ENCODE measurements around the gene EFHD2. TPM values are rescaled to one million over a fixed set of nuclear protein-coding genes. Genes with fewer than 3 reads are reported as not detected.

Gene EFHD2
- total RNA-seq, 1 experiment from 2014 or later = 48.5 TPM

DNA sequence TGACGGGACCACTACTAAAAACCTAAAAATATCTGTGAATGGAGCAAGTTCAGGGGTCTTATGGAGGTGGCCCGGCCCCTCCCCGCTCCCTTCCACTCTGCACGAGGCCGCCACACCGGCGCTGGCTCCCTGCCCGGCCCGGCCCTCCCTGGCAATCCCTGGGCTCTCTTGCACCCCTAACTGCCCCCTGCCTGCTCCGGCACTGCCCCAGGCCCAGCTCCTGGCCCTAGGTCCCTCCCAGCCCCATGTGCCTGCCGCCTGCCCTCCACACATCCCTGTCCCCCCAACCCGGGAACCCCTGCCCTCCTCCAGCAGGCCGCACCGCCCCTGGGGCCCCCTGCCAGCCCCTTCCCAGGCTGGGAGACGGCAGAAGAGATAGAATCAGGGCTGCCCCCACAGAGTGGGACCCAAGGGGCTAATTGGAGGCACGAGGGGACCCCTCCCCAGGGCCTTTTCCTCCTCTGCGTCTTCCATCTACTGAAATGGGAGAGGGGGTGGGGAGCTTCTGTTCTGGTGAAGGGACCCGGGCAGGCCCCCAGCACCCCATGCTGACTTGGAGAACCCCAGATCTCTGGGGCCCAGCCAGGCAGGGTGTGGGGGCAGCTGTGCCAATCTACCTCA lies 19.2 kb downstream of the EFHD2 start:
- Mint-ChIP-seq H3K4me3 (ENCODE audit: unreplicated experiment) (no peak overlapping the region), H3K4me1 (ENCODE audit: insufficient read depth, unreplicated experiment) (peaks cover 25% of the 10 kb centered on the region), H3K27ac (ENCODE audit: low read depth, unreplicated experiment) (no peak overlapping the region), H3K36me3 (ENCODE audit: insufficient read depth, unreplicated experiment) (peaks cover 26% of the 10 kb centered on the region), H3K9me3 (ENCODE audit: unreplicated experiment) (no peaks in the 10 kb centered on the region), H3K27me3 (ENCODE audit: insufficient read depth, unreplicated experiment) (no peaks in the 10 kb centered on the region)
- no peak for DNase-seq (ENCODE audit: unreplicated experiment)
- TF ChIP-seq, protein P1, sequence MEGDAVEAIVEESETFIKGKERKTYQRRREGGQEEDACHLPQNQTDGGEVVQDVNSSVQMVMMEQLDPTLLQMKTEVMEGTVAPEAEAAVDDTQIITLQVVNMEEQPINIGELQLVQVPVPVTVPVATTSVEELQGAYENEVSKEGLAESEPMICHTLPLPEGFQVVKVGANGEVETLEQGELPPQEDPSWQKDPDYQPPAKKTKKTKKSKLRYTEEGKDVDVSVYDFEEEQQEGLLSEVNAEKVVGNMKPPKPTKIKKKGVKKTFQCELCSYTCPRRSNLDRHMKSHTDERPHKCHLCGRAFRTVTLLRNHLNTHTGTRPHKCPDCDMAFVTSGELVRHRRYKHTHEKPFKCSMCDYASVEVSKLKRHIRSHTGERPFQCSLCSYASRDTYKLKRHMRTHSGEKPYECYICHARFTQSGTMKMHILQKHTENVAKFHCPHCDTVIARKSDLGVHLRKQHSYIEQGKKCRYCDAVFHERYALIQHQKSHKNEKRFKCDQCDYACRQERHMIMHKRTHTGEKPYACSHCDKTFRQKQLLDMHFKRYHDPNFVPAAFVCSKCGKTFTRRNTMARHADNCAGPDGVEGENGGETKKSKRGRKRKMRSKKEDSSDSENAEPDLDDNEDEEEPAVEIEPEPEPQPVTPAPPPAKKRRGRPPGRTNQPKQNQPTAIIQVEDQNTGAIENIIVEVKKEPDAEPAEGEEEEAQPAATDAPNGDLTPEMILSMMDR (IDR thresholded peaks at IDR 0.05; ENCODE audit: unreplicated experiment) = no peak
- intact Hi-C loops (cut with micrococcal nuclease) = no loop called here
- BruUV-seq (replicated peaks) = no TSS peak
- CTCF ChIA-PET = interaction anchor here (0.9 to 13.2 kb wide), 4 partner anchors 6 to 146 kb away, joined by 4 to 165 read pairs (median 21); no protein-coding TSS in a partner anchor
- POLR2A ChIA-PET = interaction anchor here (0.6 to 4.0 kb wide), 4 partner anchors 12 to 105 kb away, joined by 3 to 31 read pairs (median 3); no protein-coding TSS in a partner anchor

DNA sequence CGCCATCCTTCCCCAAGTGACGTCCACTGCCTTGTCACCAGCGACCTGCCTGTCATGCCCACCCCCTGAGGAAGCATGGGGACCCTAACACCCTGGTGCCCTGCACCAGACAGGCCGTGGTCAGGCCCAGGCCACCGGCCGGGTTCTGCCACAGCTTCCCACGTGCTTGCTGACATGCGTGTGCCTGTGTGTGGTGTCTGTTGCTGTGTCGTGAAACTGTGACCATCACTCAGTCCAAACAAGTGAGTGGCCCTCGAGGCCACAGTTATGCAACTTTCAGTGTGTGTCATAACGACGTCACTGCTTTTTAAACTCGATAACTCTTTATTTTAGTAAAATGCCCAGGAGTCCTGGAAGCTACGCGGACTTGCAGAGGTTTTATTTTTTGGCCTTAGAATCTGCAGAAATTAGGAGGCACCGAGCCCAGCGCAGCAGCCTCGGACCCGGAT lies 20.0 kb downstream of the EFHD2 start:
- no peaks in the 10 kb centered on the region for H3K27me3 Mint-ChIP-seq (ENCODE audit: insufficient read depth, unreplicated experiment)
- intact Hi-C loops (cut with micrococcal nuclease) = loop anchor here (5.0 to 10.0 kb wide), 3 partner anchors 75 to 277 kb away; partner anchors contain the start of gene TMEM51
- DNase-seq (ENCODE audit: unreplicated experiment) = peak; percentile 62
- no peak overlapping the region for H3K27ac Mint-ChIP-seq (ENCODE audit: low read depth, unreplicated experiment)
- H3K9me3 Mint-ChIP-seq (ENCODE audit: unreplicated experiment) = no peaks in the 10 kb centered on the region
- H3K4me3 Mint-ChIP-seq (ENCODE audit: unreplicated experiment) = no peak overlapping the region
- TF ChIP-seq, protein P1 (IDR thresholded peaks at IDR 0.05; ENCODE audit: unreplicated experiment) = no peak
- CTCF ChIA-PET = interaction anchor here (0.6 to 13.2 kb wide), 7 partner anchors 7 to 120 kb away, joined by 3 to 165 read pairs (median 19); no protein-coding TSS in a partner anchor
- peaks cover 20% of the 10 kb centered on the region for H3K36me3 Mint-ChIP-seq (ENCODE audit: insufficient read depth, unreplicated experiment)
- POLR2A ChIA-PET = interaction anchor here (0.6 to 4.0 kb wide), 3 partner anchors 13 to 106 kb away, joined by 3 to 31 read pairs (median 3); no protein-coding TSS in a partner anchor
- peaks cover 17% of the 10 kb centered on the region for H3K4me1 Mint-ChIP-seq (ENCODE audit: insufficient read depth, unreplicated experiment)
- no TSS peak for BruUV-seq (replicated peaks)

DNA sequence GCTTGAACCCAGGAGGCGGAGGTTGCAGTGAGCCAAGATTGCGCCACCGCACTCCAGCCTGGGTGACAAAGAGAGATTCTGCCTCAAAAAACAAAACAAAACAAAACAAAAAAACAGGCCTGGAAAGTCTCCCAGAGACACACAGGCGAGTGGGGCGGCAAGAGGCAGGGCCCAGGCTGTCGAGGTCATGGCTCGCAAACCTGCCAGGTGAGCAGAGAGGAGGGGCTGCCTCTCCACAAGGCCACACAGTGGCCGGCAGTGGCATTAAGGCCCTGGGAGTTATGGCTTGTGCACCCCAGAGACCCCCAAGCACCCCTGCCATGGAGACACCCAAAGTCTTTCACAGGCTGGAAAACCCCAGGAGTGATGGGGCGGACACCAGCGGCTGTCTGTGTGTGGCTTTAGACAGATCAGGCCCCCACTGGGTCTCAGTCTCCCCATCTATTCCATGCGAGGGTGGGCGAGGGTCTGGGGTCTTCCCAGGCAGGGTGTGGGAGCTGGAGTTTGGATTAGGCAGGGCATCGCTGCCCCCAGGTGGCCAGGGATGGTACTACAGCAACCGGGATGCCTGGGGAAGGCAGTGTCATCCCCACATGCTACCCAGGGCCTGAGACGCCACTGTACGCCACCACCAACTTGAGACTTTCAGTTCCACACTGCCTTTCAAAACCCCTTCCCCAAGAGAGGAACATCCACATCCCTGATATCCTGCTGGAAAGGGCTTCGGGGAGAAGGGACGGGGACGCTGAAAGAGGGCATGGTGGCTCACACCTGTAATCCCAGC lies 21.3 kb downstream of the EFHD2 start:
- H3K4me1 Mint-ChIP-seq (ENCODE audit: insufficient read depth, unreplicated experiment) = peaks cover 14% of the 10 kb centered on the region
- BruUV-seq (replicated peaks) = no TSS peak
- ChIA-PET CTCF (interaction anchor here (0.7 to 13.2 kb wide), 23 partner anchors 8 to 302 kb away, joined by 3 to 165 read pairs (median 5); no protein-coding TSS in a partner anchor), POLR2A (interaction anchor here (0.6 to 4.0 kb wide), 5 partner anchors 11 to 302 kb away, joined by 3 to 31 read pairs (median 3); partner anchors contain the start of gene EFHD2)
- H3K4me3 Mint-ChIP-seq (ENCODE audit: unreplicated experiment) = no peak overlapping the region
- no peak overlapping the region for H3K27ac Mint-ChIP-seq (ENCODE audit: low read depth, unreplicated experiment)
- no peaks in the 10 kb centered on the region for H3K27me3 Mint-ChIP-seq (ENCODE audit: insufficient read depth, unreplicated experiment)
- intact Hi-C loops (cut with micrococcal nuclease) = loop anchor here (1.0 to 10.0 kb wide), 4 partner anchors 74 to 303 kb away; partner anchors contain the start of gene TMEM51
- peaks cover 16% of the 10 kb centered on the region for H3K36me3 Mint-ChIP-seq (ENCODE audit: insufficient read depth, unreplicated experiment)
- TF ChIP-seq, protein P1 (IDR thresholded peaks at IDR 0.05; ENCODE audit: unreplicated experiment) = peak; percentile 98
- H3K9me3 Mint-ChIP-seq (ENCODE audit: unreplicated experiment) = no peaks in the 10 kb centered on the region
- peak; percentile 59 for DNase-seq (ENCODE audit: unreplicated experiment)

Measured in MCF 10A (cell line).